Measurements from ENCODE around the gene NACC1. TPM values are rescaled to one million over a fixed set of nuclear protein-coding genes. Genes with fewer than 3 reads are reported as not detected.
A peak's percentile ranks its signal among the peaks of the same experiment; 100 is the strongest.

NACC1 gene
- polyA plus RNA-seq, 1 donor (not counting 4 experiments of a cell fraction or from before 2014, with no cell fraction given): 32.9 TPM

DNA sequence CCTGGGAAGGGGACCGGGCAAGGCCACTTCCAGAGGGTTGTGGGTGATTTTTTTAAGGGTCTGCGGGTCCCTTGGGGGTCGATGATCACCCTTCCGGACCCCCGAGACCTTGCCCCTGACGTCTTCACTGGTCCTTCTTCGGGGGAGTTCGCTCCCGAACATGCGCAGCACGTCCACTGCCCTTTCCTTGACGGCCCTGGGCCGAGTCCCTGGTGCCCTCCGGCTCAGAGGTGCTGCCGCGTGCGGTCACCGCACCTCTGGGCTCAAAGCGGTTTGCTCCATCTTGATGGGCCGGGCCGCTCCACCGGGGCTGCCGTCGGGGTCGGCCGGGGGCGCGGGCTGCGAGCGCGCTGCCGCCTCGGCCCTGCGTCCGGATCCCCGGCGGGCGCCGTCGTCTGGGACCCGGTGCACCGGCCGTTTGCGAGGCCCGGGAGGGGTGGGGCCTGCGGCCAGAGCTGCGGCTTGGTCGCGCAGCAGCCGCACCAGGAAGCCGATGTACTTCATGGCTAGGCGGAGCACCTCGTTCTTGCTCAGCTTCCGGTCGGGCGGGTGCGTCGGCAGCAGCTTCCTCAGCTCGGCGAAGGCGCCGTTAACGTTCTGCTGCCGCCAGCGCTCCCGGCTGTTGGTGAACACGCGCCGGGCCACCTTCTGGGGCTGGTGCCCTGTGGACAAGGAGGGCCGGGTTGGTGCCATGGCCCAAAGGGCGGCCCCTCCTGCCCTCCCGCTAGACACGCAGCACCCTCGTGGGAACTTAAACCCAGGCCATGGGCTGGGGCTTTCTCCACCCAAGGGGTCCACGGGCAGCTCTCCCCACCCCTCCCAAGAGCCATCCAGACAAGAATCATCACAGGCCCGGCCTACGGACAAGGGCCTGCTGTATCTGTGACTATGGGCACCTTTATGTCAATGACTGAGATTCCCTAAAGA is 18.7 kb upstream of the NACC1 start:
- Histone ChIP-seq H3K27me3 (ENCODE audit: control insufficient read depth, extremely low read depth, insufficient read depth, low read length) (no peaks in the 10 kb centered on the region), H3K36me3 (ENCODE audit: control insufficient read depth in 2 of 2, extremely low read depth in 1 of 2, insufficient read depth in 2 of 2, low read length in 2 of 2) (peaks cover 0 to 2% of the 10 kb centered on the region in 2 experiments), H3K9me1 (ENCODE audit: control insufficient read depth, extremely low read depth, insufficient read depth, low read length) (no peaks in the 10 kb centered on the region), H3K79me2 (ENCODE audit: control insufficient read depth, insufficient read depth, low read length) (no peaks in the 10 kb centered on the region), H3K9me3 (ENCODE audit: control insufficient read depth, low read depth, low read length) (no peaks in the 10 kb centered on the region), H3K9ac (ENCODE audit: control insufficient read depth, extremely low read depth, insufficient read depth, low read length) (peak overlapping the region; percentile 52), H3K4me3 (ENCODE audit: control insufficient read depth in 2 of 3, extremely low read depth in 1 of 3, insufficient read depth in 2 of 3, low read depth in 1 of 3, low read length in 3 of 3) (peak overlapping the region in 2 of 3 experiments; percentile 7 to 46), H3K4me1 (ENCODE audit: control insufficient read depth, extremely low read depth, insufficient read depth, low read length) (peaks cover 10% of the 10 kb centered on the region), H3K4me2 (ENCODE audit: control insufficient read depth, extremely low read depth, insufficient read depth, low read depth, low read length) (peak overlapping the region; percentile 69), H3K27ac (ENCODE audit: control insufficient read depth, insufficient read depth, low read length) (no peak overlapping the region), H2AFZ (ENCODE audit: control insufficient read depth, low read length) (peak overlapping the region; percentile 69), H4K20me1 (ENCODE audit: control insufficient read depth, extremely low read depth, insufficient read depth, low read length) (no peaks in the 10 kb centered on the region)
- dilution Hi-C loops (cut with MboI; ENCODE audit: extremely low pct_ligation_motif_present, low sequenced_read_pairs): no loop called here
- FAIRE-seq: no peak
- no peak for DNase-seq (ENCODE audit: low read depth, low spot score)
- TF ChIP-seq, protein P1, sequence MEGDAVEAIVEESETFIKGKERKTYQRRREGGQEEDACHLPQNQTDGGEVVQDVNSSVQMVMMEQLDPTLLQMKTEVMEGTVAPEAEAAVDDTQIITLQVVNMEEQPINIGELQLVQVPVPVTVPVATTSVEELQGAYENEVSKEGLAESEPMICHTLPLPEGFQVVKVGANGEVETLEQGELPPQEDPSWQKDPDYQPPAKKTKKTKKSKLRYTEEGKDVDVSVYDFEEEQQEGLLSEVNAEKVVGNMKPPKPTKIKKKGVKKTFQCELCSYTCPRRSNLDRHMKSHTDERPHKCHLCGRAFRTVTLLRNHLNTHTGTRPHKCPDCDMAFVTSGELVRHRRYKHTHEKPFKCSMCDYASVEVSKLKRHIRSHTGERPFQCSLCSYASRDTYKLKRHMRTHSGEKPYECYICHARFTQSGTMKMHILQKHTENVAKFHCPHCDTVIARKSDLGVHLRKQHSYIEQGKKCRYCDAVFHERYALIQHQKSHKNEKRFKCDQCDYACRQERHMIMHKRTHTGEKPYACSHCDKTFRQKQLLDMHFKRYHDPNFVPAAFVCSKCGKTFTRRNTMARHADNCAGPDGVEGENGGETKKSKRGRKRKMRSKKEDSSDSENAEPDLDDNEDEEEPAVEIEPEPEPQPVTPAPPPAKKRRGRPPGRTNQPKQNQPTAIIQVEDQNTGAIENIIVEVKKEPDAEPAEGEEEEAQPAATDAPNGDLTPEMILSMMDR (optimal IDR thresholded peaks at IDR 0.05 in 1 of 3, IDR thresholded peaks at IDR 0.05 in 1 of 3, conservative IDR thresholded peaks at IDR 0.05 in 1 of 3; ENCODE audit: extremely low read depth in 1 of 3, insufficient read depth in 2 of 3, low read length in 3 of 3): no peak
- no peak for TF ChIP-seq EZH2 (IDR thresholded peaks at IDR 0.05; ENCODE audit: low read length)

DNA sequence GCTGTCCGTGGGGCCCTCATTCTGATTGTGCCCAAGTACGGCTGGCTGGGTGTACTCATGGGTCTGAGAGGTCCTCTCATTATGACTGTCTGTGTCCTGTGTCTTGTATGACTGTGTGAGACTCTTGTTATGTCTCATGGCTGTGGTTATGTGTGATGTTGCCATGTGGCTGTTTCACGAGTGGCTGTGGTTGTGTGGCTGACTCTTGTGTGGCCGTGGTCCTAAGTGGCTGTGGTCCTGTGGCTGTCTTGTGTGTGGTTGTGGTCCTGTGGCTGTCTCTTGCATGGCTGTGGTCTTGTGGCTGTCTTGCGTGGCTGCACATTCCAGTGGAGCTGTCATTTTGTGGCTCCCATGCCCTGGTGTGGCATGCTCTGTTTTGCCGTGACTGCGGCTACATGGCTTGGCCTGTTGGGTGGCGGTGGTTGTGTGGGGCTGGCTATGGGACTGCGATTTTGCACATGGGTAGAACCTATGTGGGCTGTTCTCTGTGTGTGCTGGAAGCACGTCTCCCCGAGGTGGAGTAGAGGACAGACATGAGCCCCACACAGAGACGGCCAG is 18.0 kb upstream of the NACC1 start:
- Histone ChIP-seq H3K27me3 (ENCODE audit: control insufficient read depth, extremely low read depth, insufficient read depth, low read length) (no peaks in the 10 kb centered on the region), H3K36me3 (ENCODE audit: control insufficient read depth in 2 of 2, extremely low read depth in 1 of 2, insufficient read depth in 2 of 2, low read length in 2 of 2) (peaks cover 3 to 6% of the 10 kb centered on the region in 2 experiments), H3K9me1 (ENCODE audit: control insufficient read depth, extremely low read depth, insufficient read depth, low read length) (no peaks in the 10 kb centered on the region), H2AFZ (ENCODE audit: control insufficient read depth, low read length) (no peak overlapping the region), H3K9ac (ENCODE audit: control insufficient read depth, extremely low read depth, insufficient read depth, low read length) (no peak overlapping the region), H3K4me3 (ENCODE audit: control insufficient read depth in 2 of 3, extremely low read depth in 1 of 3, insufficient read depth in 2 of 3, low read depth in 1 of 3, low read length in 3 of 3) (no peak overlapping the region), H3K79me2 (ENCODE audit: control insufficient read depth, insufficient read depth, low read length) (no peaks in the 10 kb centered on the region), H3K9me3 (ENCODE audit: control insufficient read depth, low read depth, low read length) (no peaks in the 10 kb centered on the region), H3K4me2 (ENCODE audit: control insufficient read depth, extremely low read depth, insufficient read depth, low read depth, low read length) (no peak overlapping the region), H3K27ac (ENCODE audit: control insufficient read depth, insufficient read depth, low read length) (no peak overlapping the region), H4K20me1 (ENCODE audit: control insufficient read depth, extremely low read depth, insufficient read depth, low read length) (no peaks in the 10 kb centered on the region), H3K4me1 (ENCODE audit: control insufficient read depth, extremely low read depth, insufficient read depth, low read length) (peaks cover 10% of the 10 kb centered on the region)
- DNase-seq (ENCODE audit: low read depth, low spot score) (no peak), FAIRE-seq (peak; percentile 61)
- TF ChIP-seq EZH2 (IDR thresholded peaks at IDR 0.05; ENCODE audit: low read length): no peak
- TF ChIP-seq, protein P1 (optimal IDR thresholded peaks at IDR 0.05 in 1 of 3, IDR thresholded peaks at IDR 0.05 in 1 of 3, conservative IDR thresholded peaks at IDR 0.05 in 1 of 3; ENCODE audit: extremely low read depth in 1 of 3, insufficient read depth in 2 of 3, low read length in 3 of 3): no peak
- dilution Hi-C loops (cut with MboI; ENCODE audit: extremely low pct_ligation_motif_present, low sequenced_read_pairs): no loop called here
